Loucy (cell line): ENCODE measurements around the gene WDR7.
A peak's percentile ranks its signal among the peaks of the same experiment; 100 is the strongest.
"Not testable (repeated sequence)": the region's sequence is repeated elsewhere in the genome, so short reads cannot be mapped to it uniquely, and the experiment has no call there.

ENCODE experiments used
- H2AFZ ChIP-seq: fragments of 200-600 bp; sonication (generic); 2 replicates; pipeline ENCODE4 v1.6.0; 2016; ENCODE audit warnings: antibody characterized with exemption, mild to moderate bottlenecking, low read length, moderate library complexity
- H3F3A ChIP-seq: fragments of 200-600 bp; 2 replicates; pipeline ENCODE4 v1.6.0; 2016; ENCODE audit warnings: antibody characterized with exemption, low read depth, mild to moderate bottlenecking
- H3K27me3 ChIP-seq: fragments of 200-600 bp; sonication (generic); 2 replicates; pipeline ENCODE4 v1.6.1; 2014; ENCODE audit warnings: low read length, mild to moderate bottlenecking; ENCODE audit not compliant: insufficient read depth, poor library complexity, severe bottlenecking
- H3K36me3 ChIP-seq: fragments of 200-600 bp; sonication (generic); 2 replicates; pipeline ENCODE4 v1.6.1; 2016; ENCODE audit warnings: low read length; ENCODE audit not compliant: insufficient read depth
- H3K4me1 ChIP-seq: fragments of 200-600 bp; sonication (generic); 2 replicates; pipeline ENCODE4 v1.5.1; 2014; ENCODE audit warnings: low read length, mild to moderate bottlenecking; ENCODE audit not compliant: insufficient read depth, poor library complexity, severe bottlenecking
- H3K4me2 ChIP-seq: fragments of 200-600 bp; sonication (generic); 2 replicates; pipeline ENCODE4 v1.6.0; 2014; ENCODE audit warnings: antibody characterized with exemption, low read length, low read depth, mild to moderate bottlenecking; ENCODE audit not compliant: poor library complexity, severe bottlenecking
- H3K4me3 ChIP-seq: fragments of 200-600 bp; sonication (generic); 2 replicates; pipeline ENCODE4 v1.5.1; 2014; ENCODE audit warnings: low read length, mild to moderate bottlenecking, mixed read lengths; ENCODE audit not compliant: poor library complexity, severe bottlenecking
- H3K79me2 ChIP-seq: fragments of 200-600 bp; sonication (generic); 2 replicates; pipeline ENCODE4 v1.6.1; 2014; ENCODE audit warnings: low read length; ENCODE audit not compliant: insufficient read depth
- H3K9ac ChIP-seq: fragments of 200-600 bp; sonication (generic); 2 replicates; pipeline ENCODE4 v1.6.0; 2014; ENCODE audit warnings: mild to moderate bottlenecking, low read depth, low read length, moderate library complexity; ENCODE audit not compliant: poor library complexity, severe bottlenecking
- H3K9me2 ChIP-seq: fragments of 200-600 bp; sonication (generic); replicated peaks from 2 replicates; pipeline ENCODE4 v1.6.1; 2016; ENCODE audit warnings: low read depth, low read length, mixed read lengths
- H3K9me3 ChIP-seq: fragments of 200-600 bp; sonication (generic); 2 replicates; pipeline ENCODE4 v1.6.1; 2014; ENCODE audit warnings: mild to moderate bottlenecking, antibody characterized with exemption, low read length, low read depth; ENCODE audit not compliant: insufficient read depth
- H4K20me1 ChIP-seq: fragments of 200-600 bp; sonication (generic); 2 replicates; pipeline ENCODE4 v1.6.0; 2014; ENCODE audit warnings: antibody characterized with exemption, low read length, mild to moderate bottlenecking; ENCODE audit not compliant: insufficient read depth, poor library complexity, severe bottlenecking
- CTCF ChIP-seq: fragments of 200-600 bp; sonication (generic); conservative IDR thresholded peaks from 2 replicates; pipeline ENCODE4 v1.5.1; 2014; ENCODE audit warnings: mild to moderate bottlenecking, antibody characterized with exemption, low read length
- EZH2phosphoT487 ChIP-seq: fragments of 200-600 bp; IDR thresholded peaks from 2 replicates; pipeline ENCODE4 v1.6.1; 2018; ENCODE audit warnings: antibody characterized with exemption, mild to moderate bottlenecking, moderate library complexity, borderline replicate concordance

The WDR7 gene

GRCh38 chr18:56652802-56653201, 1.6 kb downstream of the WDR7 start:
- Histone ChIP-seq H3K9ac (peak overlapping the region; percentile 85), H4K20me1 (peaks cover 3% of the 10 kb centered on the region), H3K4me2 (peak overlapping the region; percentile 98), H3F3A (no peaks in the 10 kb centered on the region), H3K4me1 (peaks cover 46% of the 10 kb centered on the region), H3K79me2 (peaks cover 33% of the 10 kb centered on the region), H3K4me3 (peak overlapping the region; percentile 78), H3K9me2 (no peaks in the 10 kb centered on the region), H3K9me3 (no peaks in the 10 kb centered on the region), H2AFZ (no peak overlapping the region), H3K27me3 (no peaks in the 10 kb centered on the region), H3K36me3 (no peaks in the 10 kb centered on the region)
- TF ChIP-seq CTCF (no peak), EZH2phosphoT487 (no peak)

- H4K20me1 ChIP-seq, H3K36me3 ChIP-seq, H2AFZ ChIP-seq, H3K27me3 ChIP-seq, H3K9me2 ChIP-seq, H3K4me3 ChIP-seq, H3F3A ChIP-seq, H3K9ac ChIP-seq, H3K9me3 ChIP-seq: not testable (repeated sequence)
- Histone ChIP-seq H3K79me2 (peaks cover 33% of the 10 kb centered on the region), H3K4me2 (peak overlapping the region; percentile 98), H3K4me1 (peaks cover 46% of the 10 kb centered on the region)
Measured at GRCh38 chr18:56654280-56654679, 3.1 kb downstream of the WDR7 start.

- Histone ChIP-seq H4K20me1 (peaks cover 3% of the 10 kb centered on the region), H3K9me3 (no peaks in the 10 kb centered on the region), H3K4me2 (no peak overlapping the region), H3K36me3 (no peaks in the 10 kb centered on the region), H3K4me3 (no peak overlapping the region), H3K9me2 (no peaks in the 10 kb centered on the region), H3K4me1 (peaks cover 19% of the 10 kb centered on the region), H3K79me2 (peaks cover 33% of the 10 kb centered on the region), H3K27me3 (no peaks in the 10 kb centered on the region), H3K9ac (no peak overlapping the region), H2AFZ (no peak overlapping the region), H3F3A (no peaks in the 10 kb centered on the region)
- TF ChIP-seq CTCF (no peak), EZH2phosphoT487 (no peak)
Measured at GRCh38 chr18:56658261-56658660, 7.1 kb downstream of the WDR7 start.

GRCh38 chr18:56659111-56659510, 8.0 kb downstream of the WDR7 start:
- H2AFZ ChIP-seq = no peak overlapping the region
- no peaks in the 10 kb centered on the region for H3K27me3 ChIP-seq
- H3K79me2 ChIP-seq = peaks cover 34% of the 10 kb centered on the region
- peaks cover 14% of the 10 kb centered on the region for H3K4me1 ChIP-seq
- H3K9me3 ChIP-seq = no peaks in the 10 kb centered on the region
- H3K4me3 ChIP-seq = no peak overlapping the region
- H3K36me3 ChIP-seq = no peaks in the 10 kb centered on the region
- no peak overlapping the region for H3K4me2 ChIP-seq
- H4K20me1 ChIP-seq = peaks cover 3% of the 10 kb centered on the region
- TF ChIP-seq CTCF (no peak), EZH2phosphoT487 (no peak)
- no peaks in the 10 kb centered on the region for H3F3A ChIP-seq
- H3K9me2 ChIP-seq = no peaks in the 10 kb centered on the region
- H3K9ac ChIP-seq = no peak overlapping the region
